ENCODE results near the gene BORA.
A peak's percentile ranks its signal among the peaks of the same experiment; 100 is the strongest.
"Not testable (repeated sequence)": the region's sequence is repeated elsewhere in the genome, so short reads cannot be mapped to it uniquely, and the experiment has no call there.

Gene BORA

GRCh38 chr13:72757792-72758535 lies 30.2 kb downstream of the BORA start:
- no peak for FAIRE-seq
- DNase-seq (ENCODE audit: insufficient read length, low spot score) = no peak

GRCh38 chr13:72760189-72760588 lies 32.5 kb downstream of the BORA start:
- FAIRE-seq = no peak

DNA sequence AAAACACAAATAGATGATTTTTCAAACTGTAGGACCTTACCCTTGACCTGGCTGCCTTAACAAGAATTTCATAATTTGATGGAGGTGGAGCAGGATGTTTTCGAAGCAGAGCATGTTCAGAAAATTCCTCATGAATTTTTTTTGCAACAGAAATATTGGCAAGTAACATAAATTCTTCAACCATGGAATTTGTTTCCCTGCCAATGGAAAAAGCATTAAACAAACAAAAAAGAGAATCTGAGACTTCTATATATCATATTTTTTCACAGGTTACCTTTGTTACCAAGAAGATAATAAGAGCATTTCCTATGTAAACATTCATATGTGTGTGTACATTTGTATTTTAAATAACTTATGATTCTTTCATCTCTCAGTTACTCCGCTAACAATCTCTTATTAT lies 35.7 kb downstream of the BORA start:
- FAIRE-seq (no peak), DNase-seq (ENCODE audit: insufficient read length, low spot score) (no peak)

More at GRCh38 chr13:72760189-72760588, 32.5 kb downstream of the BORA start:
- DNase-seq (ENCODE audit: insufficient read length, low spot score) = no peak

GRCh38 chr13:72774019-72774418 lies 46.3 kb downstream of the BORA start:
- FAIRE-seq (no peak), DNase-seq (ENCODE audit: insufficient read length, low spot score) (no peak)

- DNase-seq (ENCODE audit: insufficient read length, low spot score) = peak; percentile 87
Measured at GRCh38 chr13:72781451-72782439, 54.0 kb downstream of the BORA start, which contains the start of the genes DIS3 and PIBF1. TSS of gene DIS3 (minus strand) at chr13:72781900. CDS start at chr13:72781832, 68 bp downstream. TSS of gene PIBF1 (plus strand) at chr13:72782133. CDS start at chr13:72783470, 1,337 bp downstream.

GRCh38 chr13:72782717-72783116 lies 55.0 kb downstream of the BORA start:
- DNase-seq (ENCODE audit: insufficient read length, low spot score) (no peak), FAIRE-seq (no peak)

More at GRCh38 chr13:72781451-72782439, 54.0 kb downstream of the BORA start, which contains the start of the genes DIS3 and PIBF1:
- FAIRE-seq = peak; percentile 90

GRCh38 chr13:72784679-72785078 lies 57.0 kb downstream of the BORA start:
- FAIRE-seq; DNase-seq (ENCODE audit: insufficient read length, low spot score): not testable (repeated sequence)

GRCh38 chr13:72788831-72789230 lies 61.1 kb downstream of the BORA start:
- DNase-seq (ENCODE audit: insufficient read length, low spot score) (no peak), FAIRE-seq (no peak)

- FAIRE-seq (no peak), DNase-seq (ENCODE audit: insufficient read length, low spot score) (no peak)
Measured at GRCh38 chr13:72792640-72793039, 64.9 kb downstream of the BORA start.

GRCh38 chr13:72798817-72799216 lies 71.1 kb downstream of the BORA start:
- DNase-seq (ENCODE audit: insufficient read length, low spot score) = no peak
- no peak for FAIRE-seq

DNA sequence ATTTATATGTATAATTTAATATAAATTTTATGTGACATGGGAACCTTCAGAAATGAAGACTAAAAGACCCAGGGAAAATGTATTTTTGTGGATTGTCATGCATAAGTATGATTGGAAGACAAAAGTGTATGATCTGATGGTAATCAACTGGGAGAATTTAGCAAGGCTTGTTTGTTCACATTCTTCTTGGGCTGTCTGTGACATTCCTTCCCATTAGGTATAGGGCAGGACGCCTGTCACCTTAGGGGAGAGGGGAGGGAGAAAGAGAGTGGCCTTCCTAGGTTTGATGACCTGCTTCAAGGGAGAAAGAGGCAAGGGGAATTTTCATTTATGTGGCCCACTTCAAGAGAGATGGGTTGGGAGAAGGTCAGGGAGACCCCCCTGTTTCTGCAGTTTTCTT lies 76.6 kb downstream of the BORA start:
- FAIRE-seq (no peak), DNase-seq (ENCODE audit: insufficient read length, low spot score) (no peak)
